Tibial artery (tissue), 4 donors: ENCODE data around the gene SLC30A4.

Experiments used
- DNase-seq, 2 donors: peaks; one replicate each; pipeline ENCODE4 v3.0.0-alpha.2; 2019
- H3K27ac ChIP-seq, 2 donors: fragments of 200-600 bp; sonication (generic) in 1 of 2; 1 replicate in 1 of 2; 2 replicates in 1 of 2; pipeline ENCODE4 v1.5.1; 2018 to 2019; ENCODE audit warnings: mild to moderate bottlenecking in 1 of 2
- H3K27me3 ChIP-seq, 2 donors: fragments of 200-600 bp; sonication (generic) in 1 of 2; one replicate each; pipeline versions ENCODE4 v1.5.1 to v1.6.0; 2016 to 2019
- H3K36me3 ChIP-seq, 3 donors: fragments of 200-600 bp; sonication (generic) in 2 of 3; one replicate each; pipeline ENCODE4 v1.5.1; 2016 to 2019; ENCODE audit warnings: mild to moderate bottlenecking in 2 of 3
- H3K4me1 ChIP-seq, 4 donors: fragments of 200-600 bp; sonication (generic) in 2 of 4; 1 replicate in 3 of 4; 2 replicates in 1 of 4; pipeline ENCODE4 v1.5.1; 2016 to 2019
- H3K4me3 ChIP-seq, 2 donors: fragments of 200-600 bp; sonication (generic) in 1 of 2; 1 replicate in 1 of 2; 2 replicates in 1 of 2; pipeline ENCODE4 v1.5.1; 2018 to 2019; ENCODE audit warnings: mild to moderate bottlenecking in 2 of 2
- H3K9me3 ChIP-seq, 3 donors: fragments of 200-600 bp; sonication (generic) in 1 of 3; one replicate each; pipeline ENCODE4 v1.5.1; 2016 to 2019
- intact Hi-C: fragments of 100-400 bp; cut with DNase I; formaldehyde crosslinking; loops from one replicate; pipeline ENCODE4 v1.15.0; 2023; ENCODE audit warnings: low total_unique reads
- TF ChIP-seq, protein P1 (sequence below), 2 experiments: fragments of 200-600 bp in 1 of 2; fragments of 450-650 bp in 1 of 2; IDR thresholded peaks; one replicate each; pipeline ENCODE4 v1.5.1; 2017 to 2019; ENCODE audit warnings: antibody characterized with exemption in 2 of 2, mild to moderate bottlenecking in 1 of 2, moderate library complexity in 1 of 2

SLC30A4 gene

DNA sequence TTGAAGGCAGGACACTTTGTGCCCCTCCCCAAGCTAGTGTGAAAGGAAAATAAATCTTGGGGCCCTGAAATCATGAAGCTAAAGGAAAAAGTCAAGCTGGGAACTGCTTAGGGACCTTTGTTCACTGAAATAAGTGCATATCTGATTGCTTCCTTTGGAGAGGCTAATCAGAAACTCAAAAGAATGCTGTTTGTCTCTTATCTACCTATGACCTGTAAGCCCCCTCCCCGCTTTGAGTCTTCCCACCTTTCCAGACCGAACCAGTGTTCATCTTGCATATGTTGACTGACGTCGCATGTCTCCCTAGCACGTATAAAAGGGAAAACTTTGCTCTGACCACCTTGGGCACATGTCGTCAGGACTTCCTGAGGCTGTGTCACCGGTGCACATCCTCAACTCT is 53.1 kb downstream of the SLC30A4 start:
- no peaks in the 10 kb centered on the region for H3K9me3 ChIP-seq
- no peak for DNase-seq
- H3K4me3 ChIP-seq, result no peak overlapping the region
- H3K27ac ChIP-seq, result no peak overlapping the region
- no peaks in the 10 kb centered on the region for H3K4me1 ChIP-seq
- TF ChIP-seq, protein P1, sequence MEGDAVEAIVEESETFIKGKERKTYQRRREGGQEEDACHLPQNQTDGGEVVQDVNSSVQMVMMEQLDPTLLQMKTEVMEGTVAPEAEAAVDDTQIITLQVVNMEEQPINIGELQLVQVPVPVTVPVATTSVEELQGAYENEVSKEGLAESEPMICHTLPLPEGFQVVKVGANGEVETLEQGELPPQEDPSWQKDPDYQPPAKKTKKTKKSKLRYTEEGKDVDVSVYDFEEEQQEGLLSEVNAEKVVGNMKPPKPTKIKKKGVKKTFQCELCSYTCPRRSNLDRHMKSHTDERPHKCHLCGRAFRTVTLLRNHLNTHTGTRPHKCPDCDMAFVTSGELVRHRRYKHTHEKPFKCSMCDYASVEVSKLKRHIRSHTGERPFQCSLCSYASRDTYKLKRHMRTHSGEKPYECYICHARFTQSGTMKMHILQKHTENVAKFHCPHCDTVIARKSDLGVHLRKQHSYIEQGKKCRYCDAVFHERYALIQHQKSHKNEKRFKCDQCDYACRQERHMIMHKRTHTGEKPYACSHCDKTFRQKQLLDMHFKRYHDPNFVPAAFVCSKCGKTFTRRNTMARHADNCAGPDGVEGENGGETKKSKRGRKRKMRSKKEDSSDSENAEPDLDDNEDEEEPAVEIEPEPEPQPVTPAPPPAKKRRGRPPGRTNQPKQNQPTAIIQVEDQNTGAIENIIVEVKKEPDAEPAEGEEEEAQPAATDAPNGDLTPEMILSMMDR (IDR thresholded peaks at IDR 0.05), result no peak
- H3K27me3 ChIP-seq, result peaks cover 0 to 20% of the 10 kb centered on the region in 2 donors
- H3K36me3 ChIP-seq, result no peaks in the 10 kb centered on the region
- intact Hi-C loops, result no loop called here

DNA sequence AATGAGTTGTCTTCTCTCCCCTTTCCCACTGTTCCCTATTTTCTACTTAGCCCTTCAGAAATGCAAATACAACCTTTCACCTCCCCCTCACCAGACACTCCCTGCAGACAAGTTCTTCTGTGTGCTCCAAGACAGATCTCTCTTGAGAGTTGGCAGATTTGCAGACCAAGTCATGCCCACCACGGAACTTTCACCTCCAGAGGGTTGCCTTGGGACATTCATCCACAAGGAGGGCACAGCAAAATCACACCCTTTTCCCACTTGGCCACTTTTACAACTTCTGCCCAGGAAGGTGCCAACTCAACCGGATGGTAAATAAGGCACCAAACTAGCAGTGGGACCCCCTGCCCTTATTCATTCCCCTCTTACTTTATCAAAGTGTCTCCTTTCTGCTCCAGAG is 53.5 kb downstream of the SLC30A4 start:
- TF ChIP-seq, protein P1 (IDR thresholded peaks at IDR 0.05), result no peak
- no peak overlapping the region for H3K4me3 ChIP-seq
- H3K4me1 ChIP-seq, result no peaks in the 10 kb centered on the region
- no peak overlapping the region for H3K27ac ChIP-seq
- peaks cover 0 to 20% of the 10 kb centered on the region in 2 donors for H3K27me3 ChIP-seq
- H3K36me3 ChIP-seq, result no peaks in the 10 kb centered on the region
- DNase-seq, result no peak
- intact Hi-C loops, result no loop called here
- no peaks in the 10 kb centered on the region for H3K9me3 ChIP-seq

GRCh38 chr15:45468294-45468693 is 54.3 kb downstream of the SLC30A4 start:
- Histone ChIP-seq H3K4me1 (no peaks in the 10 kb centered on the region), H3K4me3 (no peak overlapping the region), H3K36me3 (no peaks in the 10 kb centered on the region), H3K9me3 (no peaks in the 10 kb centered on the region), H3K27ac (no peak overlapping the region), H3K27me3 (peaks cover 0 to 20% of the 10 kb centered on the region in 2 donors)
- no peak for DNase-seq
- intact Hi-C loops, result no loop called here
- TF ChIP-seq, protein P1 (IDR thresholded peaks at IDR 0.05), result no peak

DNA sequence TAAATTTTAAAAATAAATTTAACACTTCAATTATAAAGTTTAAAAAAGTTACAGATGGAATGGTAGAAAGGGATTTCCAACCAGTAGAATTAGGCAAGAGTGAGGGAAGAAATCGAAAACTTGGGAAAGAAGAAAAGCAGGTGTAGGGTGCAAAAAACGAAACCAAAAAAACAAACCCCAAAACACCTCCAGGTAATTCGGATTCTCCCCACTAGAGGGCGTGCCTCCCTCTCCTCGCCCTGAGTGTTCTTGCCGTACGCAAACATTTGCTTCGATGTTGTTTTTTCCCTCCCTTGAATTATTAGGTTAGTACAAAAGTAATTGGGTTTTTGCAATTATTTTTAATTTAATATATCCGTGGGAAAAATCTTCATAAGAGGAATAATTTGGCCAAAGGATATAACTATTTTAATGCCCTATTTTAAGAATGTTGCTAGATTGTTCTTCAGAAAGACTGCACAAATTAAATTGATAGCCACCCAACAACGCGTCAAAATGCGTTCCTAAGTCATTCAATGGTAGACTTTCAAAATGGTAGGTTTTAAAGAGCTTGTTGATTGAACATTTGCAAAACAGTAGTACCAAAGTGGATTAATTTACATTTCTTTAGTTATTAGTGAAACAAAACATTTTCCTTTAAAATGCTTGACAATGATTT is 63.7 kb downstream of the SLC30A4 start:
- peak overlapping the region in 1 of 2 donors; percentile 67 for H3K27ac ChIP-seq
- H3K9me3 ChIP-seq, result no peaks in the 10 kb centered on the region
- H3K36me3 ChIP-seq, result no peaks in the 10 kb centered on the region
- peak overlapping the region; percentile 45 to 55 for H3K4me3 ChIP-seq
- peak; percentile 64 to 78 for DNase-seq
- peaks cover 0 to 18% (median 0%) of the 10 kb centered on the region in 4 donors for H3K4me1 ChIP-seq
- intact Hi-C loops, result loop anchor here (10.0 kb wide), 1 partner anchor 154 kb away; no protein-coding TSS in a partner anchor
- TF ChIP-seq, protein P1 (IDR thresholded peaks at IDR 0.05), result peak; percentile 75 to 91
- no peaks in the 10 kb centered on the region for H3K27me3 ChIP-seq

- Histone ChIP-seq H3K27me3 (no peaks in the 10 kb centered on the region), H3K9me3 (no peaks in the 10 kb centered on the region), H3K36me3 (no peaks in the 10 kb centered on the region), H3K4me1 (peaks cover 0 to 18% (median 0%) of the 10 kb centered on the region in 4 donors), H3K27ac (peak overlapping the region; percentile 67 to 74), H3K4me3 (peak overlapping the region; percentile 45 to 55)
- TF ChIP-seq, protein P1 (IDR thresholded peaks at IDR 0.05), result peak; percentile 74 to 76
- intact Hi-C loops, result loop anchor here (10.0 kb wide), 1 partner anchor 153 kb away; no protein-coding TSS in a partner anchor
- peak in 1 of 2 donors; percentile 51 for DNase-seq
These were observed 64.7 kb downstream of the SLC30A4 start for GRCh38 chr15:45457641-45458539.
